GM12864 (cell line): Measurements from ENCODE around the gene WIF1.

ENCODE experiments used
- DNase-seq: peaks from one replicate; pipeline ENCODE4 v3.0.0-alpha.2; 2011; ENCODE audit warnings: low read depth
- H3K4me3 ChIP-seq: 2 replicates; pipeline ENCODE4 v1.5.1; 2011; ENCODE audit warnings: mild to moderate bottlenecking, low read depth, low read length, control low read depth
- TF ChIP-seq, protein P1 (sequence below): IDR thresholded peaks from 2 replicates; pipeline ENCODE4 v1.5.1; 2011; ENCODE audit warnings: low read depth, mild to moderate bottlenecking, moderate library complexity, low read length, control low read depth, inconsistent platforms; ENCODE audit errors: missing control alignments

The WIF1 gene

DNA sequence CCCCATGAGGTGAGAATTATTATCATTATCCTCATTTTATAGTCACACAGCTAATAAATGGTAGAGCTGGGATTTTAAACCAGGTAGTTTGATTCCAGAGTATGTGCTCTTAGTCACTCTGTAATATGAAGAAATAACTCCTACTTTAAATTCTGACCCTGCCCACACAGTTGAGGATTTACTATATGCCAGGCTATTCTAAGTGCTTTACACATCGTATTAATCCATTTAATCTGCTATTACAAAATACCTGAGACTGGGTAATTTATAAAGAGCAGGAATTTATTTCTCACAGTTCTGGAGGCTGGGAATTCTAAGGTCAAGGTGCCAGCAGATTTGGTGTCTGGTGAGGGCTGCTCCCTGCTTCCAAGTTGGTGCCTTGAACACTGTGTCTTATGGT, 19.6 kb upstream of the WIF1 start:
- DNase-seq, result no peak
- TF ChIP-seq, protein P1, sequence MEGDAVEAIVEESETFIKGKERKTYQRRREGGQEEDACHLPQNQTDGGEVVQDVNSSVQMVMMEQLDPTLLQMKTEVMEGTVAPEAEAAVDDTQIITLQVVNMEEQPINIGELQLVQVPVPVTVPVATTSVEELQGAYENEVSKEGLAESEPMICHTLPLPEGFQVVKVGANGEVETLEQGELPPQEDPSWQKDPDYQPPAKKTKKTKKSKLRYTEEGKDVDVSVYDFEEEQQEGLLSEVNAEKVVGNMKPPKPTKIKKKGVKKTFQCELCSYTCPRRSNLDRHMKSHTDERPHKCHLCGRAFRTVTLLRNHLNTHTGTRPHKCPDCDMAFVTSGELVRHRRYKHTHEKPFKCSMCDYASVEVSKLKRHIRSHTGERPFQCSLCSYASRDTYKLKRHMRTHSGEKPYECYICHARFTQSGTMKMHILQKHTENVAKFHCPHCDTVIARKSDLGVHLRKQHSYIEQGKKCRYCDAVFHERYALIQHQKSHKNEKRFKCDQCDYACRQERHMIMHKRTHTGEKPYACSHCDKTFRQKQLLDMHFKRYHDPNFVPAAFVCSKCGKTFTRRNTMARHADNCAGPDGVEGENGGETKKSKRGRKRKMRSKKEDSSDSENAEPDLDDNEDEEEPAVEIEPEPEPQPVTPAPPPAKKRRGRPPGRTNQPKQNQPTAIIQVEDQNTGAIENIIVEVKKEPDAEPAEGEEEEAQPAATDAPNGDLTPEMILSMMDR, result no peak
- H3K4me3 ChIP-seq, result no peak overlapping the region

GRCh38 chr12:65139389-65139788, 18.3 kb upstream of the WIF1 start:
- no peak for DNase-seq
- TF ChIP-seq, protein P1, result no peak
- H3K4me3 ChIP-seq, result no peak overlapping the region

DNA sequence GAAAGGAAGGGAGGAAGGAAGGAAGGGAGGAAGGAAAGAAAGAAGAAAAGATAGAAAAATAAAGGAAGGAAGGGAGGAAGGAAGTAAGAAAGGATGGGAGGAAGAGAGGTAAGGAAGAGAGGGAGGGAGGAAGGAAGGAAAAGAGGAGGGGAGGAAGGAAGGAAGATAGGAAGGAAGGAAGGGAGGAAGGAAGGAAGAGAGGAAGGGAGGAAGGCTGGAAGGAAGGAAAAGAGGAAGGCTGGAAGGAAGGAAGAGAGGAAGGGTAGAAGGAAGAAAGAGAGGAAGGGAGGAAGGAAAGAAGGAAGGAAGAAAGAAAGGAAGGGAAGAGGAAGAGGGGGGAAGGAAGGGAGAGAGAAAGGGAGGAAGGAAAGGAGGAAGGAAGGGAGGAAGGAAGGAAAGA, 12.8 kb upstream of the WIF1 start:
- H3K4me3 ChIP-seq, result no peak overlapping the region
- TF ChIP-seq, protein P1, result no peak
- no peak for DNase-seq

DNA sequence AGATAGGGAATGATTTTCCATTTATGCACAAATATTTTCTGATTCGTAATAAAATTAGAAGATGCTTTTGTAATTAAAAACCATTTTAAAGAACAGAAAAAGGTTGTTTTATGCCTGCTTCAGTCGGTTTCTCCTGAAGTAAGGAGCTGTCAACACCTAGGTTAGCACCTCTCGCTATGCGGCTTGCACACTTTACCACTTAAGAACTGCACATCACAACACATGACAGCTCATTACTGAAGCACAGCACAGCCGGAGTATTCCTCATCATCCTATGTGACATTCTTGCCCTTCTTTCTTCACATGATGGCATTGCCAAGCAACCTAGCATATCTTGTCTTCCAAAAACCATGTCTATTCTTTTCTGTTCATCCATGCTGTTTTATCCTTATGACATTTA, 5.4 kb upstream of the WIF1 start:
- DNase-seq, result no peak
- H3K4me3 ChIP-seq, result no peak overlapping the region
- TF ChIP-seq, protein P1, result no peak

DNA sequence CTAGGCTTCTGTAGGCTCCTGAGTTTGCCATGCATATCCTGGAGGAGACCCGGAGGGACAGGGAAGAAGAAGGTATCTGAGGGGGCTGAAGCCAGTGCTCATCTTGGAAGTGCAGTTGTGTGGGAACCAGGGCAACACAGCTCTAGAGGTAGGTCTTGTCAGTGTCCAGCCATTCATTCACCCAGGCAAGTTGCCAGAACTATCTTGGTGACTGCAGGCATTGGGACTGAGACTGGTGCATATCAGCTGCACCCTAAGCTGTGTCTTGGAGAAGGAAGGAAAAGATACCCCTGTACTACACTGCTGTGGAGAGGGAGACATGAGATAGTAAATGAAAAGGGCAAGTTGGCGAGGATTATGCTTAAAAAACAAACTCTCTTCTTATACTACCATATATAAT, 4.9 kb upstream of the WIF1 start:
- H3K4me3 ChIP-seq, result no peak overlapping the region
- DNase-seq, result no peak
- TF ChIP-seq, protein P1, result no peak

DNA sequence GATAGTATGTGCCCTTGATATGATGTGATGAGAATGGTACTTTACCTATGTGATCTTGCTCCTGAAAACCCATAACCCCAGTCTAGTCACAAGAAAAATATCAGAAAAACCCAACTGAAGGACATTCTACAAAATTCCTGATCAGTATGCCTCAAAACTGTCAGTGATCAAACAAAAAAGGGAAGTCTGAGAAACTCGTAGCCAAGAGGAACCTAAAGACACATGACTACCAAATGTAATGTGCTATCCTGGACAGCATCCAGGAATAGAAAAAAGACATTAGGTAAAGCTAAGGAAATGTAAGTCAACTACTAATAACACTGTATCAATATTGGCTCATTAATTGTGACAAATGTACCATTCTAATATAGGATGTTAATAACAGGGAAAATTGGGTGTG, 4.1 kb upstream of the WIF1 start:
- no peak overlapping the region for H3K4me3 ChIP-seq
- DNase-seq, result no peak
- TF ChIP-seq, protein P1, result no peak

GRCh38 chr12:65123435-65124063, 2.4 kb upstream of the WIF1 start:
- TF ChIP-seq, protein P1, result peak; percentile 50
- DNase-seq, result no peak
- no peak overlapping the region for H3K4me3 ChIP-seq
